HG03135 (cell line): ENCODE measurements around the gene CDK5.
"Not testable (repeated sequence)": the region's sequence is repeated elsewhere in the genome, so short reads cannot be mapped to it uniquely, and the experiment has no call there.

Source experiments
- ATAC-seq: cut with Tn5 transposase; IDR thresholded peaks from one replicate; pipeline ENCODE4 v1.9.1; 2021; ENCODE audit warnings: mild to moderate bottlenecking, moderate library complexity; ENCODE audit not compliant: unreplicated experiment

Gene CDK5

DNA sequence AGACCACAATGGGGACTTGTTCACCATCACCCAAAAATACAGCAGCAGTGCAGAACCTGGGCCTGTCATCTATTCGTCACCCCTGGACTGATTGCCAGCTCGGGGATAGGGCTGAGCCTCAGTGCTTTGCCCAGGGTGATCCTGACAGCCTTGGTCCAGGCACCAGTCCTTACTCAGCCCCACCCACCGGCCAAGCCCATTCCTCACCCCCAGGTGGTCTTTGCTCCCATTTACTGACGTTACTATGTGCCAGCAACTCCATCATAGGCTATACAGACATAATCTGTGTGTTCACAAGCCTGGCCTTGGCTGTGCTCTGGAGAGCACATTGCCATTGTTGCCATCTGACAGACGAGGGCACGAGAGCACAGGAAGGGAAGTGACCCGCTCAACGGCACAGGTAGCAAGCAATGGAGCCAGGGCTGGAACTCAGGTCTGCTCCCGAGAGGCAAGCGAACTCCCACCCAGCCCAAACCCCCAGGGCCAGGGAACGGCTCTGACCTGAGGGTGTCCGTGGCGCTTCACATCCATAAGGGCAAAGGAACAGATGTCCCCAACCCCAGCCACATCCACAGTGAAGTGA, 40.2 kb downstream of the CDK5 start:
- ATAC-seq, result no peak

DNA sequence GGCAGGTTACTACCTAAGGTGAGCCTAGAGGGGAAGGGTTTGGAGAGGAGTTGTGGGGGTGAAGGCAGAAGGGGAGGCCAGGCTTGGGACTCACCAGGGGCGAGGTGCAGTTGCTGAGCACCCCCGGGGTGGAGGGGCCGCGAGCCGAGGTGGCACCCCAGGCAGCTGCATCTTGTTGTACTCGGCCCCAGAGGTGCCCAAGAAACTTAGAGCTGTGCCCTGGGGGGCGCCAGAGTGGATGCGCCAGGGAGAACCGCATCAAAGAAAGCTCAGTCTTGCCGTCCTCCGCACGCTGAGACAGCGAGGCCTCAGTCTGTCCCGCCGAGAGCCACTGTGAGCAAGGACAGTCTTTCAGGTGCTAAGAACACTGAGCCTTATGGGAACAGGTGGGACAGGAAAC, 40.8 kb downstream of the CDK5 start:
- no peak for ATAC-seq

DNA sequence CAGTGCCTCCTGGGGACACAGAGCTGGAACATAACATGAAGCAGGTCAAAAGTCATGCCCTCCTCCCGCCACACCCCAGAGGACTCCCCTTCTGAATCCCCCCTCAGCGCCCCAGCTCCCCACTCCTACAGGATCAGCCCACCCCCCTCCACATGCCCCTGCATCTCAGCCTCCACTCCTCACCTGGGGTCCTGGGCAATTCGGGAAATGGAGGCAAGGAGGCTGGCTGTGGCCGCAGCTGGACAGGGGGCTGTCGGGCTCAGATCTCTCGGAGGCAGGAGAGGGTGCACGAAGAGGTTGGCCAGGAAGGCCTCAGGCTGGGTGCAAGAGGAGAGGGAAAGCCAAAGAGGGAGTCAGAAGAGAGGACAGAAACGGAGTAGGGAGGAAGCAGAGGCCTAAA, 41.2 kb downstream of the CDK5 start:
- no peak for ATAC-seq

DNA sequence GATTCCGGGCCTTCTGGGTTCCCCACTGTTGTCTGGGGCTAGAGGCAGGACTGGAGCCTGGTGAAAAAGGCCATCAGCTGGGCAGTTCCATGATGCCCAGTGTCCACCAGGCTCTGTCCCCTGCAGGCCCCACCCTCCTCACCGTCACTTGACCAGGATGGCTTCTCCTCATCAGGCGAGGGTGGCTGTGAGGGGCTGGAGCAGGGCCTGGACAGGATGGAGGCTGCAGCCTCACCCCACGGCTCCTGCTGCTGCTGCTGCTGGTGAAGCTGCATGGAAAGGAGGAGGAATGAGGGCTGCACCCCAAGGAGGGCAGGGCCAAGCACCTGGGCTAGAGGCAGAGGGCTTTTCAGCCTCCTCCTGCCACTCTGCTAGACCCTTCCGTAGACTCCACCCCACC, 41.7 kb downstream of the CDK5 start:
- no peak for ATAC-seq

DNA sequence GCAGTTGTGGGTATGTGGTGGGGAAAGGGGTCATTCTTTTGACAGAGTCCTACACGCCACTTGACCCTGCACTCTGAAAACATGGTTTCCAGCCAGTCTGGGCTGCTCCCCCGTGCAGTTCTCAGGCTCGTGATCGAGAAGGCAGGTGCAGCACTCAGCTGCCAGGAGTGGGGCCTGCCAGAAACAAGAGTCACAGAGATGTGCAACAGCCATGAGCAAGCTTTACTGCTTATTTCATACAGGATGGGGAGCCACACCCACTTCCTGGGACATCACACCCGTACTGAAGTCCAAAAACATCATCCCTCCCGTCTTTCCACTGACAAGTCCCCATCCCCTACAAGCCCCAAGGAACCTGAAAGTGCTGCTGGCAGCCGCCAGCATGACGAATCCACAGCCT, 42.7 kb downstream of the CDK5 start:
- no peak for ATAC-seq

DNA sequence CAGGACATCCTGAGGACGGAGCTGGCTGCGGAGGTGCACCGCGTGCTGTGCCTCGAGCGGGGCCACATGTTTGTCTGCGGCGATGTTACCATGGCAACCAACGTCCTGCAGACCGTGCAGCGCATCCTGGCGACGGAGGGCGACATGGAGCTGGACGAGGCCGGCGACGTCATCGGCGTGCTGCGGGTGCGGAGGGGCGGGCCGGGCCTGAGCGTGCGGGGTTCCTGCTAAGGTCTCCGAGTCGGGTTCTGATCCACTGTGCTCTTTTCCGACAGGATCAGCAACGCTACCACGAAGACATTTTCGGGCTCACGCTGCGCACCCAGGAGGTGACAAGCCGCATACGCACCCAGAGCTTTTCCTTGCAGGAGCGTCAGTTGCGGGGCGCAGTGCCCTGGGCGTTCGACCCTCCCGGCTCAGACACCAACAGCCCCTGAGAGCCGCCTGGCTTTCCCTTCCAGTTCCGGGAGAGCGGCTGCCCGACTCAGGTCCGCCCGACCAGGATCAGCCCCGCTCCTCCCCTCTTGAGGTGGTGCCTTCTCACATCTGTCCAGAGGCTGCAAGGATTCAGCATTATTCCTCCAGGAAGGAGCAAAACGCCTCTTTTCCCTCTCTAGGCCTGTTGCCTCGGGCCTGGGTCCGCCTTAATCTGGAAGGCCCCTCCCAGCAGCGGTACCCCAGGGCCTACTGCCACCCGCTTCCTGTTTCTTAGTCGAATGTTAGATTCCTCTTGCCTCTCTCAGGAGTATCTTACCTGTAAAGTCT, 43.8 kb downstream of the CDK5 start:
- ATAC-seq, result peak; percentile 54

DNA sequence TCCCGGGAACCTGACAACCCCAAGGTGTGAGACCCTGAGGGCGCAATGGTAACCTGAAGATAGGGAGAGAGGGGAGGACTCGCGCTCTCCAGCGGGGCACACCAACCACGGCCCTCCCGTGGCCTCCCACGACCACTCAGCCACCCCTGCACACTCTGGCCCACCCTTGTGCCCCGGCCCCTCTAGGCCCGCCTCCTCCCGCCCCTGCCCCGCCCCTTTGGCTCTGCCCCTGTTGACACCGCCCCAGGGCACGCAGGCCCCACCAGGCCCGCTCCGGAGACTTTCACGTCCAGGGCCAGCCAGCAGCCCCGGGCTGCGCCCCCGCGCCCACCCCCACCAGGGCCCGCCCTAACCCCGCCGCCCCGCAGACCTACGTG, 44.4 kb downstream of the CDK5 start:
- ATAC-seq, result no peak

DNA sequence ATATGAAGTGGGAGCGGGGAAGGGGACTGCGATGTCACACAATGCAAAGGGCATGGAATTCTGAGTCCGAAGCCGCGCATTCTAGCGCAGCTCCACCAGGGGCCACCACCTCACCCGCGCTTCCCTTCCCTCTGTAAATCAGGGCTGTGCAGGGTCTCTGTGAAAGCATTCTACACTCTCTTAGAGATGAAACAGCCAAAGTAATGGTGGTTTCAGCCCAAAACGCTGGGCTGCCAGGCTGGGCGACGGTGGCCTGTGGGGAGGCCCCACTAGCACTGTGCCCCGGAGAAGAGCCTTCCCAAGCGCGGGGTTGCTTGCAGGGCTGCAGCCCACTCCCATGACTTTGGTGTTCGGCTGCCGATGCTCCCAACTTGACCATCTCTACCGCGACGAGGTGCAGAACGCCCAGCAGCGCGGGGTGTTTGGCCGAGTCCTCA, 44.8 kb downstream of the CDK5 start:
- no peak for ATAC-seq

DNA sequence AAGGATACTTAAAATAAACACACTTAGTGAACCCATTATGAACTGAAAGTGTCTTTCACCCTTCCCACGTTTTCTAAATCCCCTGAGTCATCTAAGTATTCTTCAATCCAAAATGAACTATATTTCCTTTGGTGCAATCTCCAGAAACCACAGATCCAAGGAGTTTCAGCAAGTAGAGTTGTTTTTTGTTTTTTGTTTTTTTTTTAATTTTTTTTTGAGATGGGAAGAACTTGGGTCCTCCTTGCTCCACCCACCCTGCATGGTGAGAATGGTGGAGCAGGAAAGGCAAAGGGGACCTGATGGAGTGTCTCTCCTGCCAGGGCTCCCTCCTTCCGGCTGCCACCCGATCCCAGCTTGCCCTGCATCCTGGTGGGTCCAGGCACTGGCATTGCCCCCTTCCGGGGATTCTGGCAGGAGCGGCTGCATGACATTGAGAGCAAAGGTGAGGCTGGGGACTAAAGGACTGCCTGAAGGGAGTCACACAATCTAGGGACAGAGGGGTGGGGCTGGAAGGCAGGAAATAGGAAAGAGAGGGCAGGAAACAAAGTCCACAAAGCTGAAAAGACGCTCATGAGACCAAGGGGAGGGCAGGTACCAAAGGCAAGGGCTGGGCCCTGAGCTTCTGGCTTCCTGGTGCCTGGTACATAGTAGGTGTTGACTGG, 45.5 kb downstream of the CDK5 start:
- ATAC-seq, result no peak

DNA sequence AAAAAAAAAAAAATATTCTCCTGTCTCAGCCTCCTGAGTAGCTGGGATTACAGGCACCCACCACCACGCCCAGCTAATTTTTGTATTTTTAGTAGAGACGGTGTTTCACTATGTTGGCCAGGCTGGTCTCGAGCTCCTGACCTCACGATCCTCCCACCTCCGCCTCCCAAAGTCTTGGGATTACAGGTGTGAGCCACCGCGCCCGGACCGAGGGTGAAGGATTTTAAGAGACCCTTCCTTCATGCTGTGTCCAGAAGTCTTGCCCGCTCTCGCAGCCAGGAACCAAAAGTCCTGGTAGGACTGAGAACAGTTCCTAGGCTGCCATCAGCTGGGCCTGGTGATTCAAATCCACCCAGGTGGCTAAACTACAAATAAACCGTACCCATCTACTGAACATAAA, 46.1 kb downstream of the CDK5 start:
- not testable (repeated sequence) for ATAC-seq

DNA sequence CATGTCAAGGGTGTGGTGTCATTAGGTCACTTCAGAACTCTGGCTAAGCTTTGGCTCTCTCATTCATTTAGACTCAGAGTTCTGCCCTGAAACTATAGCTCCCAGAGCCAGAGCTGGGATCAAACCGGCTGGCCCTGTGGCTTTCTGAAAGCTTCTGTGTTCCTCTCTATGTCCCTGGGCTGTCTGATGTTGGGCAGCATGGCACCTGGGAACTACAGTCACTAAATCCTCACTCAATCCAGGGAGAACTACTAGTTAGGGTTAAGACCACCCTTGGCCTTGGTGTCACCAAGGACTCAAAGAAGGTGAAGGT, 46.6 kb downstream of the CDK5 start:
- ATAC-seq, result no peak

DNA sequence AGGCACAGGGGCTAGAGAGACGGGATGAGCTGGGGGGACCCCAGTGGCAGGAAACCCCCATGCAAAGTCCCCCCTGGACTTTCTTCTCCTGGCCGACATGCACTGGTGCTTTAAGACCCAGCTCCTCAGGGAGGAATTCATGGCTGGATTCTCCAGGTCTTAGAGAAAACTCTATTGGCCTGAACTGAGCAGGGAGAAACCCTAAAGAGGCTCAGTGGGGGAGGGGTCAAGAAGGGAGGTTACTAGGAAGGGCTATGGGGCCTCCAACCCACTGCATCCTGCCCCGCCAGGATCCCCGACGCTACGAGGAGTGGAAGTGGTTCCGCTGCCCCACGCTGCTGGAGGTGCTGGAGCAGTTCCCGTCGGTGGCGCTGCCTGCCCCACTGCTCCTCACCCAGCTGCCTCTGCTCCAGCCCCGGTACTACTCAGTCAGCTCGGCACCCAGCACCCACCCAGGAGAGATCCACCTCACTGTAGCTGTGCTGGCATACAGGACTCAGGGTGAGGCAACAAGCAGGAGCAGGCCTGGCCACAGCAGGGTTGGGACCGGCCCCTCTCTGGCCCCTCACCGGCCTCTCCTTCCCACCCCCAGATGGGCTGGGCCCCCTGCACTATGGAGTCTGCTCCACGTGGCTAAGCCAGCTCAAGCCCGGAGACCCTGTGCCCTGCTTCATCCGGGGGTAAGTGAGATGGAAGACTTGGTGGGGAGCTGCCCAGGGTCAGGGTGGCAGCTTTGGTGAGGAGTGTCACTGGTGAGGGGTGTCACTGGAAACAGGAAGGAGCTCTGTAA, 47.2 kb downstream of the CDK5 start:
- ATAC-seq, result no peak

DNA sequence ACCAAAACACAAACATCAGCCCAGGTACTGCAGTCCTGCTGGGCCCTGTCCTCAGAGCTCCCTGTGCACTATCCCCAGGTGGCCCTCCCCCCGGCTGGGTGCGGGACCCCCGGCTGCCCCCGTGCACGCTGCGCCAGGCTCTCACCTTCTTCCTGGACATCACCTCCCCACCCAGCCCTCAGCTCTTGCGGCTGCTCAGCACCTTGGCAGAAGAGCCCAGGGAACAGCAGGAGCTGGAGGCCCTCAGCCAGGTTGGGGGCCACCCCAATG, 47.7 kb downstream of the CDK5 start:
- ATAC-seq, result no peak

DNA sequence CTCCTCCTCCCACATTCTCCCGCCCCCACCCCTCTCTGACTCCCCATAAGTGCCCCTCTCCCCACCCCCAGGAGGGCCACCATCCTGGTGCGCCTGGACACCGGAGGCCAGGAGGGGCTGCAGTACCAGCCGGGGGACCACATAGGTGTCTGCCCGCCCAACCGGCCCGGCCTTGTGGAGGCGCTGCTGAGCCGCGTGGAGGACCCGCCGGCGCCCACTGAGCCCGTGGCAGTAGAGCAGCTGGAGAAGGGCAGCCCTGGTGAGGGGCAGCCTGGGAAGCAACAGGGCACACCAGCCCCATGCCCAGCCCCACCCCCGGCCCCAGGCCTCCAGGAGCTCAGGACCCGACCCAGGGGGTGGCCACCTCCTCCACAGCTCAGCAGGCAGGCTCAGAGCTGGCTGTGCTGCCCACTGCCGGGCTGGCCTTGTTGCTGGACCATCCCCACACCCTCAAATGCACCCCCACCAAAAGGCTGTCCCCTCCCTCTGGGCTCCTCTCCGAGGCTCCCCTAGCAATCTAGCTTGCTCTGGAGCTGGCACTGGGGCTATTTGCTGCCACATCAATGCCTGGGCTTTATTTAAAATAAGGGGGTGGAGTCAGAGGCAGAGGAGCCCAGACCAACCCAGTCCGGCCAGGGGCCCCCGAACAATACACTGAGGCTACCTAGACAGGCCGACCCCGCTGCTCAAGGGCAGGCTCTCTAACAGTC, 48.2 kb downstream of the CDK5 start:
- ATAC-seq, result no peak

DNA sequence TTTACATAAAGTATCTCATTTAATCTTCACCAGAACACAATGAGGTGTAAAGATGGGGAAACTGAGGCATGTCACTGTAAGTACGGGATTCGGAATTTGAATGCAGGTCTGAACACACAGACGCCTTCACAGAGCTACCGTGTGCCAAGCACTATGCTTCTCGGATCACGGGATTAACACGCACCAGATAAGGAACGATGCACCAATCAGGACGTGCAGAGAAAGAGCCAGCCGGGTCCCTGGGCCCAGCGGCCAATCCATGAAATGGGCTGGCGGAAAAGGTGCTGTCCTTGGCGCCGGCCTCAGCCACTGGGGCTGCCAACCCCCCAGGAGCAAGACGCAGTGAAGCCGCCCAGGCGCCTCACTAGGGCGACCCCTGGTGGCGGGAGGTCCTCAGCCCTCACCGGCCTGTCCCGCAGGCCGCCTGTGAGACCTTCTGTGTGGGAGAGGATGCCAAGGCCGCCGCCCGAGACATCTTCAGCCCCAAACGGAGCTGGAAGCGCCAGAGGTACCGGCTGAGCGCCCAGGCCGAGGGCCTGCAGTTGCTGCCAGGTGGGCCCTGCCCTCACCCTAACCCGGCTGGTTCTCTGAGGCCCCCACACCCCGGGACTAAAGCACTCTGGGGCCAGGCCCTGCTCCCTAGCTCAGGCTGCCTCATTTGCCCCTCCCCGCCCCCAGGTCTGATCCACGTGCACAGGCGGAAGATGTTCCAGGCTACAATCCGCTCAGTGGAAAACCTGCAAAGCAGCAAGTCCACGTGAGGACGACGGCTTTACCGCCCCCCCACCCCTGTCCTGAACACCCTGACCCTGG, 49.0 kb downstream of the CDK5 start:
- ATAC-seq, result peak; percentile 57

DNA sequence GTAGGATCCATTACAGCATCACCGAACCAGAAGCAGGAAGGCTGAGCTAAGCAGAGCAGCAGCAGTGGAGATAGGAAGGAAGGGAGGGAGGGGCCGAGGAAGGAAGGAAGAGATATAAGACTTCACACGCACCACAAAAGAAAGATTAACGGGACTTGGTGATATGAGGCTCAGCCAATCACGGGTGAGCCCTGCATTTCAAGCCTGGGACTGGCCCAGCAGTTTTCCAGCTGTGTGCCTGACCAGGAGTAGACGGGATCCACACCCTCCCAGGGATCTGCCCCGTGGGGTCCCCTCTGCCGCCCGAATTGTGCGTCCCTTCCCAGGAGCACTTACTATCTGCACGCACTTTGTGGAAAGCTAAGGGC, 49.6 kb downstream of the CDK5 start:
- no peak for ATAC-seq

DNA sequence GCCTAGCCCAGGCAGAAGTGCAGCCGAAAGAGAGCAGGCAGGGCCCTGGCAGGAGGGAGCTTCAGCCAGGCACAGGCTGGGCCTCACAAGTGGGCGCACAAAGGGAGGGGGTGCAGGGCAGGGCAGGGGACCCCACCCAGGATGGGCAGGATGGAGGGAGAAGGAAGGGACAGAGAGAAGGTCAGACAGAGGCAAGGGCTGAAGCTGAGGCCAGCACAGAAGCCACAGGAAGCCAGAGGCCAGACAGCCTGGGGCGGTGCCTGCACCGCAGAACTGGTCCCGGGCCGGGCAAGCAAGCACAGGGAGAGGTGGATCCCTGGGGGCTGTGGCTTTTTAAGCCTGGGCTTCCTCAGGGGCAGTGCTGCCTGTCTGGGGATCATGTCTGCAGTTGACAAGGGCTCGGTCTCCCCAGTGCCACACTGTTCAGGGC, 50.2 kb downstream of the CDK5 start:
- no peak for ATAC-seq

DNA sequence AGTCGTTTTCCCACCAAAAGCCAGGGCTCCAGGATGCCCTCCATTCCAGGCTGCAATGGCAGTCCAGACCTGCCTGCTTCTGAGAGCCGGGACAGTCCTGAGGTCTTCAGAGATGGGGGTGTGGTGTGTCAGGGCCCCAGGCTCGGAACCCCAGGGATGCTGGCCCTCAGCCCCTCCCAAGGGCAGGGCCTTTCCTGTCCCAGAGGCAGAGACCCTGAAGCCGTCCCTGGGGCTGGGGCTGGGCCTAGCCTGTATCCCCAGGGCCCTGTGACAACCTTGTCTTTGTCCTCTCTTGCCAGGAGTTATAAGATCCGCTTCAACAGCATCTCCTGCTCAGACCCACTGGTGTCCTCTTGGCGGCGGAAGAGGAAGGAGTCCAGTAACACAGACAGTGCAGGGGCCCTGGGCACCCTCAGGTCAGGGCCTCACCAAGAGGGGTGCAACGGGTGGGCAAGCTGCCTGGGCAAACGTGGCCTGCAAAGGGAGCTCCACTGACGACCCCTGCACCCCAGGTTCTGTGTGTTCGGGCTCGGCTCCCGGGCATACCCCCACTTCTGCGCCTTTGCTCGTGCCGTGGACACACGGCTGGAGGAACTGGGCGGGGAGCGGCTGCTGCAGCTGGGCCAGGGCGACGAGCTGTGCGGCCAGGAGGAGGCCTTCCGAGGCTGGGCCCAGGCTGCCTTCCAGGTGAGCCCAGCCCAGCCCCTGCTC, 51.0 kb downstream of the CDK5 start:
- no peak for ATAC-seq

DNA sequence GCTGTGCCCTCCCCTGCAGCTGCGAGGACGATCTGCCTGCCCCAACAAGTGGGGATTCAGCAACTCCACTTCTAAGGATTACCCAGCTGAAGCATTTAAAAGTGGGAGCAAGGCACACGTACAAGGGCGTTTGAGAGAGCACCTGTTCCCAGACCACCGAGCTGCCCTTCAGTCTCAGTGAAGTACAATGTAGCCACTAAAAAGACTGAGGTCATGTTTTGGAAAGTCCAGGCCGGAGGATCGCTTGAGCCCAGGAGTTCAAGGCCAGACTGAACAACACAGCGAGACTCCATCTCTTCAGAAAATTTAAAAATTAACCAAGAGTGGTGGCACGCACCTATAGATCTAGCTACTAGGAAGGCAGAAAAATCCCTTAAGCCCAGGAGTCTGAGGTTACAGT, 52.1 kb downstream of the CDK5 start:
- ATAC-seq, result no peak
